Stimulated activated effector memory CD8-positive, alpha-beta T cell treated with anti-CD3 and anti-CD28 coated beads, Interleukin-12 subunit alpha, Interleukin-12 subunit beta, amount 100 ng/mL, for 72 hours (primary cell): ENCODE measurements around the gene BET1.

ENCODE experiments used
- ATAC-seq: fragments of 150-1000 bp; cut with Tn5 transposase; 2 replicates; pipeline ENCODE4 v1.10.0; 2021
- DNase-seq, 2 donors: peaks; one replicate each; pipeline ENCODE4 v3.0.0; 2021 to 2022; ENCODE audit warnings: low spot score in 2 of 2
- H3K27ac Mint-ChIP-seq: one replicate; pipeline ENCODE4 v1.8.0; 2022; ENCODE audit warnings: mild to moderate bottlenecking, mixed read lengths
- H3K36me3 Mint-ChIP-seq: one replicate; pipeline ENCODE4 v1.8.0; 2022; ENCODE audit warnings: mild to moderate bottlenecking, mixed read lengths
- H3K4me1 Mint-ChIP-seq: one replicate; pipeline ENCODE4 v1.8.0; 2022; ENCODE audit warnings: mixed read lengths
- H3K4me3 Mint-ChIP-seq: one replicate; pipeline ENCODE4 v1.8.0; 2022; ENCODE audit warnings: mild to moderate bottlenecking, mixed read lengths
- H3K9me3 Mint-ChIP-seq: one replicate; pipeline ENCODE4 v1.8.0; 2022; ENCODE audit warnings: mixed read lengths

BET1 gene

DNA sequence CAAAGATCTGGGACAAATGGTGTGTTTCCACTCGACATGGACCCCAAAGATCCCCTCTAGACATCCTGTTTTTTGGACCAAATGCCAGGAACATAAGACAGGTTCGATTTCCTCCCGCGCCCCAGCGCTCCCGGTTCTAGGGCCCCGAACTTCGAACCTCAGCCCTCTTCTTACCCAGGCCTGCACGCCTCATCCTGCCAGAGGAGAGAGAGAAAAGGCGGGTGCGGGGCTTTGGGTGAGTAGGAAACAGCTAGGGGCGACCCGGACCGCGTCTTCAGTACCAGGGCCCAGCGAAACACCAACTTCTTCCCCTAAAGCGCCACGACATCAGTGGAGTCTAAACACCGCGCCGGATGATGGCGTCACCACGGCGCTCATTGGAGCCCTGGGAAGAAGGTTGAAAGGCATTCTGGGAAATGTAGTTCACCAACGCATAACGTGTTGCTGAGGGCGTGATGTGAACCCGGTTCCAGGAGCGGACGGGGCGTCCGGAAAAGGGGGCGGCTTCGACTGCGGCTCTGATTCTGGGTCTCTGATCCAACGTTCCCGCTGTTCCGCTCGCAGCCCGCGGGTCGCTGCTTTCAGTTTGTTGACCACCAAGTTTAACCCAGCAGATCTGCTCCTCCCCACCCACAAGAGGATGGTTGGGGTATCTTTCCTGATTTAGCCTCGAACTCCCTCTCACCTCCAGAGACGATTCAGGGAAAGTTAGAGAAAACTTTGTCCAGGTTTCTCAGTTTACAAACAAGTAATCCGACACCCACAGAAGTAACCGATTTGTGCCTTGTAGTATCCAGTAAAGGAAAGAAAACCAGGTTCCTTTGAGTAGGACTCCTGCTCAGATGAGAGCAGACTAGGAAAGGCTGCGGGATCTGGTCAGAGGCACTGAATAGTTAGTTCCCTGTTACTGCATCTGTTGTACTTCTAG lies at the start of gene BET1:
Gene BET1, minus strand, starts transcription at position 332 of the 928 bp plus-strand sequence. Its CDS starts 139 bp downstream, at position 193.
- H3K4me1 Mint-ChIP-seq = peaks cover 38% of the 10 kb centered on the region
- peak within 1 kb of the TSS; percentile 99 for H3K4me3 Mint-ChIP-seq
- H3K27ac Mint-ChIP-seq = peak within 1 kb of the TSS; percentile 100
- ATAC-seq = peak; percentile 99
- peaks cover 27% of the 10 kb centered on the region for H3K36me3 Mint-ChIP-seq
- no peaks in the 10 kb centered on the region for H3K9me3 Mint-ChIP-seq
- DNase-seq = peak; percentile 86 to 92

- no peak for ATAC-seq
- DNase-seq = no peak
- no peaks in the 10 kb centered on the region for H3K4me1 Mint-ChIP-seq
- no peak overlapping the region for H3K4me3 Mint-ChIP-seq
- no peaks in the 10 kb centered on the region for H3K9me3 Mint-ChIP-seq
- no peaks in the 10 kb centered on the region for H3K36me3 Mint-ChIP-seq
- H3K27ac Mint-ChIP-seq = no peak overlapping the region
Observed at GRCh38 chr7:94053532-94053931, 49.4 kb upstream of the BET1 start.

DNA sequence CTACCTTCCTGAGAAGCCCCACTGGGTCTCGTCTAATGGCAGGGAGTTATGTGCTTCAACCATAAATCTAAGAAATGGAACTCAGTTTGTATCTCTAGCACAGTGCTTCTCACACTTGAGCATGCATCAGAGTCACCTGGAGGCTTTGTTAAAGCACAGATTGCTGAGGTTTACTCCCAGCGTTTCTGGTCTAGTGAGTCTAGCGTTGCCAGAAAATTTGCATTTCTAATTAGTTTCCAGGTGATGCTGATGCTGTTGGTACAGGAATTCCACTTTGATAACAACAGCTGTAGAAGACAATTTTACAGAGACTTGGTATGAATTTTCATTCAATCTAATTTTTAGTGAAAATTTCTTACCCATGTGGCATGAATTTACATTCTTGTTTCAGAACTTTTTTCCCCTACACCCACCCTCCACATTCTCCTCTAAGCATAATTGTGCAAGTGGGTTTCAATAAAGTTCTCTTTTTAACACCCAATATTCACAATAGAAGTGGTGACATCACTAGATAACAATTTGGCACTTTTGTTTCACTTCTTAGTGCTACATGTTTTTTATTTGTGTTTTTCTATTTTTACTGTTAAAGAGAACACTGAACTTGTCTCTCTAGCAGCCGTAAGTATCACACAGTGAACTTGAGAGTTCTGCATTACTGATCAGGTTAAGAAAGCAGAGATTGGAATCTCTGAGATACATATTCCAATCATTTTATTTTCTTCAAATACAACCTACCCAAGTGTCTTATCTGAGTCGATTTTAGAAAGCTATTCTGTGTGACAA lies 48.4 kb upstream of the BET1 start:
- Mint-ChIP-seq H3K4me1 (no peaks in the 10 kb centered on the region), H3K4me3 (no peak overlapping the region), H3K27ac (no peak overlapping the region), H3K9me3 (no peaks in the 10 kb centered on the region), H3K36me3 (no peaks in the 10 kb centered on the region)
- no peak for ATAC-seq
- no peak for DNase-seq

GRCh38 chr7:94050046-94050445 lies 45.9 kb upstream of the BET1 start:
- Mint-ChIP-seq H3K36me3 (no peaks in the 10 kb centered on the region), H3K4me3 (no peak overlapping the region), H3K9me3 (no peaks in the 10 kb centered on the region), H3K4me1 (no peaks in the 10 kb centered on the region), H3K27ac (no peak overlapping the region)
- DNase-seq (no peak), ATAC-seq (no peak)

GRCh38 chr7:94049615-94050014 lies 45.5 kb upstream of the BET1 start:
- H3K9me3 Mint-ChIP-seq = no peaks in the 10 kb centered on the region
- ATAC-seq = no peak
- H3K4me1 Mint-ChIP-seq = no peaks in the 10 kb centered on the region
- DNase-seq = no peak
- H3K36me3 Mint-ChIP-seq = no peaks in the 10 kb centered on the region
- no peak overlapping the region for H3K27ac Mint-ChIP-seq
- no peak overlapping the region for H3K4me3 Mint-ChIP-seq

DNA sequence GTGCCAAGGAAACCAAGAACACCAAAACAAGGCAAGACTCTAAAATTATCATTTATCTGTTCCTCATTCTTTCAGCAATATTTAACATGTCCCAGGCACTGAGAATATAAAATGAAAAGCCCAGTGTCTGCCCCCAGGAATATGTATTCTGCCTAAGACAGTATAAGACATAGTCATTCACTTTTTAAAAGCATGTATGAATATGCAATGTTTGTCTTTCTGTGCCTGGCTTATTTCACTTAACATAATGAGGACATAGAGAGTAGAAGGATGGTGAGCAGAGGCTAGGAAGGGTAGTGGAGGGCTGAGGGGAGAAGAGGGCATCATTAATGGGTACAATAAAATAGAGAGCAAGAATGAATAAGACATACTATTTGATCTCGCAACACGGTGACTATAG lies 44.6 kb upstream of the BET1 start:
- Mint-ChIP-seq H3K4me3 (no peak overlapping the region), H3K9me3 (no peaks in the 10 kb centered on the region), H3K4me1 (no peaks in the 10 kb centered on the region), H3K27ac (no peak overlapping the region), H3K36me3 (no peaks in the 10 kb centered on the region)
- ATAC-seq = no peak
- DNase-seq = no peak

DNA sequence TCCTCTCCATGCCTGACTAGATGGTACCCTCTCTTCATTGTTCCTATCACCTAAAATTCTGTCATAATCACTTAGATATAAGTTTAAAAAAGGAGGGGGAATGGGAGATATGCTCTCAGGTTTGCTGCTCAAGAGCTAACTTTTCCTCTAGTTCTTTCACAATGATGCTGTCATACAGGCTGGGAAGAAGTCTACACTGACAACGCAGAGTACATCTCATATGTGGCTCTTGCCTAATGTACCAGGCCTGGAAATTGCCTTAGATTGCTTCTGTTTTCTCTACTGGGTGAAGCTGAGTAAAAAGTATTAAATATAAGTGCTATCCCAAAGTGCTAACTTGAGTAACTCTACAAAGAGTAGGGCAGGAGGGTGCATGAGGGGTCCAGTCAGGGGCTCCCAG lies 43.8 kb upstream of the BET1 start:
- no peak for ATAC-seq
- no peaks in the 10 kb centered on the region for H3K4me1 Mint-ChIP-seq
- H3K9me3 Mint-ChIP-seq = no peaks in the 10 kb centered on the region
- H3K27ac Mint-ChIP-seq = no peak overlapping the region
- DNase-seq = no peak
- H3K36me3 Mint-ChIP-seq = no peaks in the 10 kb centered on the region
- no peak overlapping the region for H3K4me3 Mint-ChIP-seq

DNA sequence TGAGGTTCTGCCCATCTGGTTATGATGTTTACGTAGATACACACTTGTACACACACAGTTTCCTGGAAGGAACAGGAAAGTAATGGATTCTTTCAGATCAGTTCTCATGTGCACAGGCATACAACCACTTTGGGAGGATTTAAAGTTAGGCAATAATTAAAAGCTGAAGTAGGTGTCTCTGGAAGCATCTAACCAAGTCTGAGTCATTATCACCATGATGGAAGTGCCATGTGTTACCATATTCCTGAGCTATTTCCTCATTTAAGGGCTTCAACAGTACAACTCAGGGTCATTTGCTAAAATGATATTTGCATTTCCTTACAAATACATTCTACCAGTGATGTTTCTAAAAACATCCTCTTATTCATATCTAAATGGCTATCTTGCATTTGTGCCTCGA lies 41.4 kb upstream of the BET1 start:
- ATAC-seq (no peak), DNase-seq (no peak)
- Mint-ChIP-seq H3K9me3 (no peaks in the 10 kb centered on the region), H3K36me3 (no peaks in the 10 kb centered on the region), H3K4me1 (no peaks in the 10 kb centered on the region), H3K27ac (no peak overlapping the region), H3K4me3 (no peak overlapping the region)

DNA sequence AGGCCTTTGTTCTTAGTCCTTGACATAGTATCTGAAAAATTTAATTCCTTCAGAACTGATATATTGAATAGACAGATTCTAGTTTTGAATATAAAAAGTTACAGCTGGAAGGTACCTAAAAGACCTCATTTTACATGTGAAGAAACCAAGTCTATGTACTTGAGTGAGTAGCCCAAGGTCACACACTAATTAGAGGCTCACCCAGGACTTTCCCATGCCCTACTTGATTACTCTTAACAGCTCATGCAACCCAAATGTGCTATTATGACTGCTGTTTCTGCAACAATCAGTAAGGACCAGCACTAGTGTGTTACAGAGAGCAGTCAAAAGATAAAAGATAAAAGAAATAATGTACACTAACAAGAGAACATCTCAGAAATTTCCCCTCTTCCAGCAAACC lies 40.7 kb upstream of the BET1 start:
- no peak overlapping the region for H3K4me3 Mint-ChIP-seq
- no peaks in the 10 kb centered on the region for H3K9me3 Mint-ChIP-seq
- DNase-seq (no peak), ATAC-seq (peak; percentile 57)
- H3K27ac Mint-ChIP-seq = no peak overlapping the region
- H3K36me3 Mint-ChIP-seq = no peaks in the 10 kb centered on the region
- H3K4me1 Mint-ChIP-seq = no peaks in the 10 kb centered on the region

DNA sequence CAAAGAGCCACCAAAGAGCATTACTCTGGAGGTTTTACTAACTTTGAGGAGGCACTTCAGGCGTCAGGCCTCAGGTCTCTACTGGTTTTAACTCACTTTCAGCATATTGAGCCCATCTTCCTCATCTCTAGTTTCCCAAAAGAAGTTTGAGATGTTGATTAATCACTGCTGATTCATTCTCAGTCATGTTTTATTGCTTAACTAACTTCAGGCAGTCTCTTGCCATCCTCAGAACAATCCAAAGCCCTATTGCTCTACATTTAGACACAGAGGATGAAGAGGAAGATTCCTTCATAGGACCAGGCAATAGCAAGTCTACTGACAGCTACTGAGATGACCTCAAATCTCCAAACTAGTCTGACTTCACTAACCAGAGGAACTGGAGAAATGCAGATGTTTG lies 39.1 kb upstream of the BET1 start:
- Mint-ChIP-seq H3K36me3 (no peaks in the 10 kb centered on the region), H3K4me1 (no peaks in the 10 kb centered on the region), H3K4me3 (no peak overlapping the region), H3K27ac (no peak overlapping the region), H3K9me3 (no peaks in the 10 kb centered on the region)
- ATAC-seq (no peak), DNase-seq (no peak)

- Mint-ChIP-seq H3K36me3 (no peaks in the 10 kb centered on the region), H3K27ac (no peak overlapping the region), H3K9me3 (no peaks in the 10 kb centered on the region), H3K4me1 (no peaks in the 10 kb centered on the region), H3K4me3 (no peak overlapping the region)
- DNase-seq = no peak
- no peak for ATAC-seq
Observed at GRCh38 chr7:94042381-94042780, 38.2 kb upstream of the BET1 start.

GRCh38 chr7:94041529-94041928 lies 37.4 kb upstream of the BET1 start:
- ATAC-seq = no peak
- DNase-seq = no peak
- Mint-ChIP-seq H3K4me3 (no peak overlapping the region), H3K27ac (no peak overlapping the region), H3K4me1 (no peaks in the 10 kb centered on the region), H3K9me3 (no peaks in the 10 kb centered on the region), H3K36me3 (no peaks in the 10 kb centered on the region)

DNA sequence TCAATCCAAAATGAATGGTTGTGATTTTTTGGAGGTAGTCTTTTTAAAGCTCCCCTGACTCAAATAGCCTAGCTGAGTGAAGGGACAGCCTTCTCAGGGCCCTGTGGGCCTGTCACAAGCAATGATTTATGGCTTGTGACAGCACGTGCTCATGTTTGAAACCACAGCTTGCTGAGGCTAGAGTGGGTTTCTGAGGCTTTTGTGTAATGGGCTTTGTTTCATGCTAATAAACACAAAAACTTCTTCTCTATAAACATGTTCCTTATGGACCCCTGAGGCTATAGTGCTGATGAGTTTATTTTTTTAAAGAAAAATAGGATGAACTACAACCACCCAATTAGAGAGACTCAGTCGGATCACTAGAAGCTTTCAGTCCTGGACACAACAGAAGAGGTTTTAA lies 36.1 kb upstream of the BET1 start:
- Mint-ChIP-seq H3K36me3 (no peaks in the 10 kb centered on the region), H3K27ac (no peak overlapping the region), H3K9me3 (no peaks in the 10 kb centered on the region), H3K4me1 (no peaks in the 10 kb centered on the region), H3K4me3 (no peak overlapping the region)
- no peak for DNase-seq
- ATAC-seq = no peak

DNA sequence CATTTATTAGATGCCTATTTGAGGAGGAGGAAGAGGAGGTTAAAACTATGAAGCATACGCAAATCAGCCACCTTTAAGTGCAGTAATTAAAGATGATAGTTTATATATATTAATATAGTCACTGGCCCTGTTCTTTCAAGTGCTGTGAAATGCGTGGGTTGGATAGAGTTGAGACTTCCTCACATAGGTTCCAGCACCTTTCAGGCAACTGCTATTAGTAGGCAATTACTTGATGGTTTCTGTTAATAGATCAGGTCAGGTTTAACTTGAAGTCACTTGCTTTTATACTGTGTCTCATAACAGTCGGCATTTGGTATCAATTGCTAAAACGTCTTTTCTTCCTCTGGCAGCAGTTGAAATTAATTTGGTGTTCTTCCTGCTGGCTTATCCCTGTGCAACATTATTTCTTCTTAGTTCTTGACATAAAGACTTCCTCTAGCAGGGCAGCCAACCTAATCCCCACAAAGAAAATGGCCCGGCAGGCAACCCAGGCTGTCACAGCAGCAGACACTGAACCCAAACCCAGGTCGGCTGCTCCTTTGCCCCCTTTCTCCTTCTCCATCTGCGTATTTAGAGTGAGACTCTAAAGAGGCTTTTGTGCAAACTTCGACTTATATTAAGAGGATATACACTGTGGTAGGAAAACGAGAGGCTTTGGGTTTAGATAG lies 35.3 kb upstream of the BET1 start:
- H3K27ac Mint-ChIP-seq = no peak overlapping the region
- no peak overlapping the region for H3K4me3 Mint-ChIP-seq
- H3K9me3 Mint-ChIP-seq = no peaks in the 10 kb centered on the region
- H3K4me1 Mint-ChIP-seq = no peaks in the 10 kb centered on the region
- DNase-seq (no peak), ATAC-seq (no peak)
- no peaks in the 10 kb centered on the region for H3K36me3 Mint-ChIP-seq

DNA sequence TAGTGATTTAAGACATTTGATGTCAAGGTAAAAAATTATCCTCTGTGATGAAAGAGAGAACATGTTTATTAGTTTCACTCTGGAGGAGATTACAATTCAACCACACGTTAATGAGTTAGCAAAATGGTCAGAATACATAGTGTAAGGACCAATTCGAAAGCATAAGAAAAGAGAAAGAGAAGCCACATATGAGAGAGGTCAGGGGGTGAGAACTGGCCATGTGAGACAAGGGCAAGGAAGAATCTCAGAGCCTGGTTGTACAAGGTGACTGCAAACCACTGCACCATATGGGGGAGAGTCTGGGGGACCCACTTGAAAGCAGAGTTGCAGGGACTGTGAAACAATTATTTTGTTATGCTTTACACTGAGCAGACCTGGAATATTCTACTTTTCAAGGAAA lies 27.7 kb upstream of the BET1 start:
- Mint-ChIP-seq H3K36me3 (no peaks in the 10 kb centered on the region), H3K4me3 (no peak overlapping the region), H3K9me3 (no peaks in the 10 kb centered on the region), H3K27ac (no peak overlapping the region), H3K4me1 (no peaks in the 10 kb centered on the region)
- ATAC-seq (no peak), DNase-seq (no peak)
